Occipital lobe (tissue), 2 donors: ENCODE data around the gene ING5. TPM values are rescaled to one million over a fixed set of nuclear protein-coding genes. Genes with fewer than 3 reads are reported as not detected.

Experiments
- DNase-seq: peaks from one replicate; lab custom pipeline; 2025; lab: John Stamatoyannopoulos, UW
- total RNA-seq: library from RNA; depleted of rRNA; stranded (reverse); fragments of >200 nt; gene quantifications from one replicate; pipeline ENCODE4 v1.2.3, GENCODE V29; 2014

The ING5 gene
- total RNA-seq, 1 donor from 2014 or later, result 23.4 TPM

GRCh38 chr2:241775223-241776177, 73.7 kb downstream of the ING5 start:
- DNase-seq, result no peak

GRCh38 chr2:241776336-241777169, 74.7 kb downstream of the ING5 start, which contains the start of gene GAL3ST2:
TSS of gene GAL3ST2 (plus strand) at chr2:241776822. CDS start at chr2:241776956, 134 bp downstream.
- no peak for DNase-seq

GRCh38 chr2:241777170-241777685, 75.4 kb downstream of the ING5 start:
- DNase-seq, result no peak

GRCh38 chr2:241777686-241778627, 76.1 kb downstream of the ING5 start:
- DNase-seq, result no peak

Other genes starting within 250 kb of the ING5 start
- 160 TPM for gene STK25, start 193.5 kb upstream of the ING5 start, total RNA-seq
- gene BOK, start 143.3 kb upstream of the ING5 start, total RNA-seq, result 22.8 TPM
- gene THAP4, start 64.9 kb upstream of the ING5 start, total RNA-seq, result 22.0 TPM
- gene ATG4B, start 64.3 kb upstream of the ING5 start, total RNA-seq, result 33.7 TPM
- 10.0 TPM for gene DTYMK, start 15.2 kb upstream of the ING5 start, total RNA-seq
- gene D2HGDH, start 32.6 kb downstream of the ING5 start, total RNA-seq, result 8.0 TPM
- 0.16 TPM for gene GAL3ST2, start 74.8 kb downstream of the ING5 start, total RNA-seq
- 0.31 TPM for gene NEU4, start 107.2 kb downstream of the ING5 start, total RNA-seq
- gene PDCD1, start 156.9 kb downstream of the ING5 start, total RNA-seq, result not detected
- 2.5 TPM for gene RTP5, start 167.7 kb downstream of the ING5 start, total RNA-seq